Stomach (tissue), 9 donors: ENCODE data around the gene CCDC102B. TPM values are rescaled to one million over a fixed set of nuclear protein-coding genes. Genes with fewer than 3 reads are reported as not detected.

Source experiments
- DNase-seq, 2 donors: peaks; one replicate each; pipeline versions ENCODE4 v3.0.0 to v3.0.0-alpha.2; 2013 to 2019
- H3K27ac ChIP-seq, 5 donors: fragments of 200-600 bp in 4 of 5; sonication (generic) in 4 of 5; one replicate each; pipeline ENCODE4 v1.5.1; 2013 to 2019; ENCODE audit warnings: mild to moderate bottlenecking in 1 of 5, moderate library complexity in 1 of 5
- H3K27me3 ChIP-seq, 3 donors: fragments of 200-600 bp; sonication (generic); one replicate each; pipeline ENCODE4 v1.5.1; 2017 to 2019; ENCODE audit warnings: mixed run types in 1 of 3
- H3K36me3 ChIP-seq, 4 donors: fragments of 200-600 bp; sonication (generic); 1 replicate in 3 of 4; 2 replicates in 1 of 4; pipeline ENCODE4 v1.5.1; 2016 to 2019
- H3K4me1 ChIP-seq, 4 donors: fragments of 200-600 bp; sonication (generic); one replicate each; pipeline ENCODE4 v1.5.1; 2016 to 2019
- H3K4me3 ChIP-seq, 4 donors: fragments of 200-600 bp; sonication (generic) in 3 of 4; one replicate each; pipeline ENCODE4 v1.5.1; 2016 to 2019; ENCODE audit warnings: mild to moderate bottlenecking in 1 of 4
- H3K9me3 ChIP-seq, 4 donors: fragments of 200-600 bp; sonication (generic); one replicate each; pipeline ENCODE4 v1.5.1; 2016 to 2019
- CTCF ChIP-seq, 7 experiments: fragments of 450-650 bp in 4 of 7; fragments of 200-600 bp in 3 of 7; sonication (generic) in 3 of 7; IDR thresholded peaks; one replicate each; pipeline ENCODE4 v1.5.1; 2016 to 2019; ENCODE audit warnings: antibody characterized with exemption in 7 of 7, control low read depth in 2 of 7, mild to moderate bottlenecking in 1 of 7
- EP300 ChIP-seq: sonication (generic); formaldehyde crosslinking; IDR thresholded peaks from one replicate; pipeline ENCODE4 v1.6.1; 2017; ENCODE audit warnings: antibody characterized with exemption
- POLR2A ChIP-seq, 4 donors: fragments of 450-650 bp; IDR thresholded peaks; one replicate each; pipeline ENCODE4 v1.6.1; 2016; ENCODE audit warnings: antibody characterized with exemption in 4 of 4, control low read depth in 2 of 4, mild to moderate bottlenecking in 1 of 4, moderate library complexity in 1 of 4
- POLR2AphosphoS5 ChIP-seq, 3 donors: sonication (generic); formaldehyde crosslinking; IDR thresholded peaks; one replicate each; pipeline ENCODE4 v1.6.1; 2016; ENCODE audit warnings: antibody characterized with exemption in 3 of 3
- WGBS, 5 donors: extraction: QIAGEN DNeasy Blood & Tissue Kit in 3 of 5; methylation state at CpG; one replicate each; pipeline versions ENCODE4 v1.1.5 to v1.1.7; 2013 to 2018; 5-methylcytosine and 5-hydroxymethylcytosine counted together
- intact Hi-C: fragments of 100-400 bp; cut with DNase I; formaldehyde crosslinking; loops from one replicate; pipeline ENCODE4 v1.15.1; 2023; ENCODE audit warnings: low total_unique reads
- polyA plus RNA-seq, 3 donors: library from polyadenylated mRNA; stranded (reverse); fragments of 200-250 nt; gene quantifications; one replicate each; pipeline ENCODE4 v1.2.3, GENCODE V29; 2013
- total RNA-seq, 5 donors: library from RNA; depleted of rRNA; stranded (reverse); fragments of >200 nt; gene quantifications; one replicate each; pipeline versions ENCODE4 v1.1.0 to v1.2.3, GENCODE V29; 2014 to 2016
- donor health status: healthy with polysubstance abuse.
- donor health status: Bipolar disorder and iron deficiency.
- donor health status: healthy.

CCDC102B gene
- total and polyA plus RNA-seq, 8 donors = 1.0 to 66.1 (median 15.7) TPM

- intact Hi-C loops = no loop called here
- H3K27ac ChIP-seq = no peak overlapping the region
- no peaks in the 10 kb centered on the region for H3K4me1 ChIP-seq
- H3K4me3 ChIP-seq = no peak overlapping the region
- H3K9me3 ChIP-seq = no peaks in the 10 kb centered on the region
- no peak for DNase-seq
- 62 to 74% (median 66%) methylated on average over 5 of the region's 5 CpGs for WGBS, 5 donors
- TF ChIP-seq POLR2A (IDR thresholded peaks at IDR 0.05) (no peak), EP300 (no peak), POLR2AphosphoS5 (IDR thresholded peaks at IDR 0.05) (no peak), CTCF (IDR thresholded peaks at IDR 0.05) (no peak)
- no peaks in the 10 kb centered on the region for H3K36me3 ChIP-seq
- no peaks in the 10 kb centered on the region for H3K27me3 ChIP-seq
These were observed 35.9 kb downstream of the CCDC102B start for GRCh38 chr18:68833756-68834155.

- no peaks in the 10 kb centered on the region for H3K27me3 ChIP-seq
- no peak for DNase-seq
- no peaks in the 10 kb centered on the region for H3K9me3 ChIP-seq
- intact Hi-C loops = no loop called here
- H3K4me3 ChIP-seq = no peak overlapping the region
- no peaks in the 10 kb centered on the region for H3K4me1 ChIP-seq
- TF ChIP-seq CTCF (IDR thresholded peaks at IDR 0.05) (no peak), EP300 (no peak), POLR2AphosphoS5 (IDR thresholded peaks at IDR 0.05) (no peak), POLR2A (IDR thresholded peaks at IDR 0.05) (no peak)
- WGBS, 5 donors = 68 to 77% (median 72%) methylated on average over 7 of the region's 7 CpGs
- H3K36me3 ChIP-seq = no peaks in the 10 kb centered on the region
- H3K27ac ChIP-seq = peak overlapping the region in 3 of 5 donors; percentile 0 to 68 (median 31)
These were observed 40.0 kb downstream of the CCDC102B start for GRCh38 chr18:68837665-68838451.

GRCh38 chr18:68839701-68840100 is 41.8 kb downstream of the CCDC102B start:
- DNase-seq = no peak
- no peaks in the 10 kb centered on the region for H3K4me1 ChIP-seq
- H3K4me3 ChIP-seq = no peak overlapping the region
- no peaks in the 10 kb centered on the region for H3K27me3 ChIP-seq
- no peaks in the 10 kb centered on the region for H3K36me3 ChIP-seq
- intact Hi-C loops = no loop called here
- H3K9me3 ChIP-seq = no peaks in the 10 kb centered on the region
- no peak for TF ChIP-seq CTCF (IDR thresholded peaks at IDR 0.05)
- TF ChIP-seq EP300 = no peak
- TF ChIP-seq POLR2AphosphoS5 (IDR thresholded peaks at IDR 0.05) = no peak
- 68 to 81% (median 70%) methylated on average over 4 of the region's 4 CpGs for WGBS, 5 donors
- H3K27ac ChIP-seq = no peak overlapping the region

- H3K4me3 ChIP-seq = no peak overlapping the region
- H3K4me1 ChIP-seq = no peaks in the 10 kb centered on the region
- H3K27ac ChIP-seq = peak overlapping the region in 1 of 5 donors; percentile 27
- no peaks in the 10 kb centered on the region for H3K36me3 ChIP-seq
- peak in 1 of 3 donors; percentile 26 for TF ChIP-seq POLR2AphosphoS5 (IDR thresholded peaks at IDR 0.05)
- no peak for TF ChIP-seq EP300
- DNase-seq = peak in 1 of 2 donors; percentile 71
- H3K27me3 ChIP-seq = no peaks in the 10 kb centered on the region
- intact Hi-C loops = no loop called here
- no peaks in the 10 kb centered on the region for H3K9me3 ChIP-seq
- 48 to 60% (median 54%) methylated on average over 7 of the region's 7 CpGs for WGBS, 5 donors
These were observed 42.8 kb downstream of the CCDC102B start for GRCh38 chr18:68840554-68841263.
